Activated CD8-positive, alpha-beta memory T cell treated with anti-CD3 and anti-CD28 coated beads, Interleukin-2, amount 10 ng/mL, durations not matched to agents 7 days and 5 days (primary cell): Measurements from ENCODE around the gene ING4. TPM values are rescaled to one million over a fixed set of nuclear protein-coding genes. Genes with fewer than 3 reads are reported as not detected.

Experiments used
- ATAC-seq: fragments of 150-1000 bp; cut with Tn5 transposase; one replicate; pipeline ENCODE4 v1.10.0; 2021; ENCODE audit warnings: moderate library complexity
- CTCF ChIA-PET: fragments of 350-600 bp; sonication (Branson Sonifier 250); formaldehyde crosslinking; loops from one replicate; lab custom pipeline; 2021; ENCODE audit warnings: antibody characterized with exemption; lab: Charles Lee
- DNase-seq: peaks from one replicate; pipeline ENCODE4 v3.0.0-alpha.2; 2020
- H3K27ac Mint-ChIP-seq: one replicate; pipeline ENCODE4 v1.8.0; 2021; ENCODE audit warnings: mild to moderate bottlenecking, mixed read lengths
- H3K27me3 Mint-ChIP-seq: one replicate; pipeline ENCODE4 v1.8.0; 2021; ENCODE audit warnings: mixed read lengths
- H3K36me3 Mint-ChIP-seq: one replicate; pipeline ENCODE4 v1.8.0; 2021; ENCODE audit warnings: mild to moderate bottlenecking, mixed read lengths
- H3K4me1 Mint-ChIP-seq: one replicate; pipeline ENCODE4 v1.8.0; 2021; ENCODE audit warnings: mixed read lengths
- H3K4me3 Mint-ChIP-seq: one replicate; pipeline ENCODE4 v1.8.0; 2021; ENCODE audit warnings: mild to moderate bottlenecking, moderate library complexity, mixed read lengths
- H3K9me3 Mint-ChIP-seq: one replicate; pipeline ENCODE4 v1.8.0; 2022; ENCODE audit warnings: low read depth, mixed read lengths
- total RNA-seq, 2 experiments: library from RNA; stranded (reverse); gene quantifications; one replicate each; pipeline ENCODE4 v1.2.3, GENCODE V29; 2021

ING4 gene
- total RNA-seq, 2 experiments from 2014 or later = 26.0 to 26.3 TPM

DNA sequence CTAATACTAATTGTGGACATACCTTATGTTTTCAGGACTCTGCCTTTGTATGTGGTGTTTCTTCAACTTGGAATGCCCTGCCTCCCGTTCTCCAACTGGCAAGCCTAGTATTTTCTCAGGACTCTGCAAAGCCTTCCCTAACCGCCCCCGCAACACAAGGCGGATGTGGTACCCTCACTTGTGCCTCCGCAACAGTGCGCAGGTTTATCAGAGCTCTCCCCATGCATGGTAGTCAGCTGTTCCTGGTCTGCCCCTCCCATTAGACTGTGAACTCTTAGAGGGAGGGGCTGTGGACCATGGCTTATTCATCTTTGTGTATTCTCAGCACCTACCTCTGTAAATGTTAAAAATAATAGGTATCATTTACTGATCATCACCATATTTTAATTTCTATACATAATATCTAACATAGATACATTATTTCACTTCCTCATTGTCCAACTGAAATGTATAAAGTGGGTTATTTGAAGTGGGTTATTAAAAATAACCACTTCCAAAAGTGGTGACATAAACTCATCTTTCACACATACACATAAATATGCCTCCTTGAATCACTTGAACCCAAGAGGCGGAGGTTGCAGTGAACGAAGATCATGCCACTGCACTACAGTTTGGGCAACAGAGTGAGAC lies 36.1 kb downstream of the ING4 start:
- CTCF ChIA-PET = interaction anchor here (1.0 to 1.3 kb wide), 2 partner anchors 13 to 21 kb away, joined by 4 to 5 read pairs; no protein-coding TSS in a partner anchor
- H3K4me3 Mint-ChIP-seq = peak overlapping the region; percentile 75
- no peaks in the 10 kb centered on the region for H3K27me3 Mint-ChIP-seq
- H3K4me1 Mint-ChIP-seq = peaks cover 40% of the 10 kb centered on the region
- no peak for ATAC-seq
- no peaks in the 10 kb centered on the region for H3K9me3 Mint-ChIP-seq
- H3K36me3 Mint-ChIP-seq = peaks cover 10% of the 10 kb centered on the region
- peak overlapping the region; percentile 72 for H3K27ac Mint-ChIP-seq
- DNase-seq = peak; percentile 59

DNA sequence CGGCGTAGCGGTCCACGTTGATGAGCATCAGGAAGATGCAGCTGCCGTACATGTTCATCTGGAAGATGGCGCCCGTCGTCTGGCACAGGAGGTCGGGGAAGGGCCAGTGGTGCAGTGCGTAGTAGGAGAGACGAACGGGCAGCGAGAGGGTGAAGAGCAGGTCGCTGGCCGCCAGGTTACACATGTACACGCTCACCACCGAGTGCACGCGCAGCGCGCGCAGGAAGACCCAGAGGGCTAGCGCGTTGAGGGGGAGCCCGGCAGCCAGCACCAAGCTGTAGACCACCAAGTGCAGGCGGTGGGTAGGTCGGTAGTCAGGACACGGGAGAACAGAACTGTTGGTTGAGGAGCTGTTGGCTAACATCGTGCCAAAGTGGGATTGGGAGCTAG lies 42.0 kb downstream of the ING4 start:
- Mint-ChIP-seq H3K4me3 (peak overlapping the region; percentile 63), H3K4me1 (peaks cover 14% of the 10 kb centered on the region), H3K36me3 (peaks cover 18% of the 10 kb centered on the region), H3K9me3 (no peaks in the 10 kb centered on the region), H3K27me3 (no peaks in the 10 kb centered on the region), H3K27ac (peak overlapping the region; percentile 75)
- CTCF ChIA-PET = interaction anchor here (0.7 to 5.2 kb wide), 15 partner anchors 8 to 204 kb away, joined by 3 to 36 read pairs (median 5); partner anchors contain the start of genes ACRBP, LPAR5 and MLF2
- no peak for DNase-seq
- no peak for ATAC-seq

DNA sequence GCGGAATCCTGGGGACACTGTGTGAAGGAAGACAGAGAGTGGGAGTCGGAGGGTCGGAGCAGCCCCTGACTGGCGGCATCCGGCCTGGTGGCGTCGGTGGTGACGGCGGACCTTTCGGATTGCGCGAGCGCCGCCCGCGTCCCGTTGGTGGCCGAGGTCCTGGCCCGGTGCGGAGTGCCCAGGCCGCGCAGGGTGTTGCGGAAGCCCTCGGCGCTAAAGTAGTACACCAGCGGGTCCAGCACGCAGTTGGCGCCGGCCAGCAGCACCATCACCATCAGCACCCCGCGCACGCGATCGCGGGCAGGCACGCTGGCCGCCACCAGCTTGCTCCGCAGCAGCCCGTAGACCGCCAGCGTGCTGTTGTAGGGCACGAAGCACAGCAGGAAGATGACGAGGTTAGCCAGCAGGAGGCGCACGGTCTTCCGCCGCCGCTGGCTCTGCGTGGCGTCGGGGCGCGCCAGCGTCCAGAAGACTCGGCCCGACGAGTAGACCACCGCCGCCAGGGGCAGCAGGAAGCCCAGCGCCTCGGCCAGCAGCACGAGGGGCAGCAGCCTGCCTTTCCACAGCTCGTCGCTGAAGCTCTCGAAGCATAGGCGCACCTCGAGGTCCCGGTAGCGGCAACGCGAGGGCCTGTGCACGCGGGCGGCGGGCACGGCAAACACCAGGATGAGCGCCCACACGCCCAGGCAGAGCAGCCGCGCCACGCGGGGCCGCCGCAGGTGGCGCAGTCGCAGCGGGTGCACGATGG lies 42.6 kb downstream of the ING4 start:
- ATAC-seq (peak; percentile 75), DNase-seq (peak; percentile 55)
- Mint-ChIP-seq H3K4me1 (peaks cover 14% of the 10 kb centered on the region), H3K36me3 (peaks cover 18% of the 10 kb centered on the region), H3K27ac (no peak overlapping the region), H3K9me3 (no peaks in the 10 kb centered on the region), H3K4me3 (peak overlapping the region; percentile 63), H3K27me3 (no peaks in the 10 kb centered on the region)
- CTCF ChIA-PET = interaction anchor here (0.8 to 5.2 kb wide), 13 partner anchors 9 to 205 kb away, joined by 3 to 36 read pairs (median 5); partner anchors contain the start of genes ACRBP and MLF2

DNA sequence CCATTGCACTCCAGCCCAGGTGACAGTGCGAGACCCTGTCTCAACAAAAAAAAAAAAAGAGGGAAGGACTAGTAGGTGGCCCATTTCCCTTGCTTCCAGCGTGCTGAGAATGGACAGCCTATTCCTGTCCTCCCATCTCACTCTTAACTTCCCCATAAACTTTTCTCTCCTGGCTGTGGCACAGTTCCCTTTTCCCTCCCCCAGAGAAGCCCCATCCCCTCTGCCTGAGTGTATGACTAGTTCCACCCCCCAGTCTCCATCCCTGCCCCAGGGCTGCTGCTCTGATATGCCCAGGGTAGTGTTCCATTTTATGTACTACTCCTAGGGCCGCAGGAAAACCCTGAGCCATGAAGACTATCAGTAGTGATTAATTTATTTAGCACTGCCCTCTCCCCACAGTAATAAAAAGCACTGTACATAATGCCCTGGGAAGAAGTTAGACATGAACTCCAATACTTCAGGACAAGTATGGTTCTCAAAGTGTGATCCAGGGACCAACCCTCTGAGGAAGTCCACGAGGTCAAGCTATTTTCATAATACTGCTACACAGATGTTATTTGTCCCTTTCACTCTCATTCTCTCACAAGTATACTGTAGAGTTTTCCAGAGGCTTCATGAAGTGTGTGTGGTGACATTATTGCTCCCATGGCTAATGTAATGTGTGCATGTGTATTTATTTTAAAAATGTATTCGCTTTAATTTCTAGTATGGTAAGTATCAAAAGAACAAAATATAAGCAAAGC lies 44.3 kb downstream of the ING4 start:
- no peak for DNase-seq
- Mint-ChIP-seq H3K4me3 (no peak overlapping the region), H3K27ac (no peak overlapping the region), H3K27me3 (no peaks in the 10 kb centered on the region), H3K36me3 (peaks cover 14% of the 10 kb centered on the region), H3K4me1 (peaks cover 19% of the 10 kb centered on the region), H3K9me3 (no peaks in the 10 kb centered on the region)
- CTCF ChIA-PET = interaction anchor here (0.9 to 5.2 kb wide), 13 partner anchors 10 to 206 kb away, joined by 3 to 36 read pairs (median 4); partner anchors contain the start of genes LPAR5 and ZNF384
- no peak for ATAC-seq

DNA sequence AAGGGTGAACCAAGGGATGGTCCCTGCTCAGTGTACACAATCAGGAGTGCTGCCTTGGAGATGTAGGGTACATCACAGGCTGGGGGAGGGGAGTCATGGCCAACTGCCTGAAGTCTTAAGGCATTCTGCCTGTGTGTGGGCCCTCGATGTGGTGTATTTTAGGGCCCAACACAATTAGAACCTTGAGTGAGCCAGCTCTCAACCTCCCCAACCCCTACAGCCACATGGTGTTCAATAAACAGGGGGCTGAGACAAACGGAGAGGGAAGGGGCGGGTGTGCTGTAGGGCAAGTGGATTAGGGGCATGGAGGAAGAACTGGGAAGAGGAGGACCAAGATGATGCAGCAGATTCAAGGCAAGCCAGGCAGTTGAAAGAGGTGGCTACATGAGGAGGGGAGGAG lies 47.1 kb downstream of the ING4 start:
- Mint-ChIP-seq H3K27ac (peak overlapping the region; percentile 33), H3K4me1 (peaks cover 42% of the 10 kb centered on the region), H3K27me3 (no peaks in the 10 kb centered on the region), H3K9me3 (no peaks in the 10 kb centered on the region), H3K4me3 (no peak overlapping the region), H3K36me3 (peaks cover 8% of the 10 kb centered on the region)
- CTCF ChIA-PET = interaction anchor here (1.0 to 1.9 kb wide), 7 partner anchors 12 to 74 kb away, joined by 3 to 5 read pairs (median 4); partner anchors contain the start of genes LPAR5 and ZNF384
- DNase-seq (no peak), ATAC-seq (no peak)

DNA sequence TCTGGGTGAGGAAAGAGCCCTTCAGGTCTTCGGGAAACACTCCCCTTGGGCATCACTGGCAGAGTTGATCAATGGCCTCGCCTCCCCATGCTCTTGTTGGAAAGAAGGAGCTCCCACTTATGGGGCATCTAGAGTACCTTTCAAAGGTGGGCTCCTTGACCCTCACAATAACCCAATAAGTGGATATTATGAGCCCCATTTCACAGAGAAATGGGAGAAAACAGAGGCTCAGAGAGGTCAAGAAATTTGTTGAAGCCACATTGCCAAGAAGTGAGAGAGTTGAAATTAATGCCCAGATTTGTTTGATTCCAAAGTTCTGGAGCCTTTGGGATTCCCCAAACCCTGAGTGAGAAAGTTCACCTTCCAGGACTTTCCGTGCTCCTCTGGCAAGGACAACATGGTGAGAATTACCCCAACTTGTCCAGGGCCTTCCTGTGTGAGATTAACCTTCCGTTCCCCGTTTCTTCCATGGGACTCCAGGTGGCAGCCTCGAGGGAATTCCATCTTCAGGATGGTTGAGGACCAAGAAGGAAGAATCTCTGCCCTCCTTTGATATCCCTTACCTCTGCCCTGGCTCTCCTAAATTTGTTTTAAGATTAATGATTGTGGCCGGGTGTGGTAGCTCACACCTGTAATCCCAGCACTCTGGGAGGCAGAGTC lies 48.3 kb downstream of the ING4 start:
- CTCF ChIA-PET = interaction anchor here (0.7 to 2.9 kb wide), 12 partner anchors 11 to 139 kb away, joined by 3 to 12 read pairs (median 4); partner anchors contain the start of genes MLF2 and ZNF384
- H3K27me3 Mint-ChIP-seq = no peaks in the 10 kb centered on the region
- no peak overlapping the region for H3K4me3 Mint-ChIP-seq
- H3K36me3 Mint-ChIP-seq = peaks cover 4% of the 10 kb centered on the region
- no peak for DNase-seq
- H3K9me3 Mint-ChIP-seq = no peaks in the 10 kb centered on the region
- no peak for ATAC-seq
- H3K27ac Mint-ChIP-seq = peak overlapping the region; percentile 70
- peaks cover 42% of the 10 kb centered on the region for H3K4me1 Mint-ChIP-seq

DNA sequence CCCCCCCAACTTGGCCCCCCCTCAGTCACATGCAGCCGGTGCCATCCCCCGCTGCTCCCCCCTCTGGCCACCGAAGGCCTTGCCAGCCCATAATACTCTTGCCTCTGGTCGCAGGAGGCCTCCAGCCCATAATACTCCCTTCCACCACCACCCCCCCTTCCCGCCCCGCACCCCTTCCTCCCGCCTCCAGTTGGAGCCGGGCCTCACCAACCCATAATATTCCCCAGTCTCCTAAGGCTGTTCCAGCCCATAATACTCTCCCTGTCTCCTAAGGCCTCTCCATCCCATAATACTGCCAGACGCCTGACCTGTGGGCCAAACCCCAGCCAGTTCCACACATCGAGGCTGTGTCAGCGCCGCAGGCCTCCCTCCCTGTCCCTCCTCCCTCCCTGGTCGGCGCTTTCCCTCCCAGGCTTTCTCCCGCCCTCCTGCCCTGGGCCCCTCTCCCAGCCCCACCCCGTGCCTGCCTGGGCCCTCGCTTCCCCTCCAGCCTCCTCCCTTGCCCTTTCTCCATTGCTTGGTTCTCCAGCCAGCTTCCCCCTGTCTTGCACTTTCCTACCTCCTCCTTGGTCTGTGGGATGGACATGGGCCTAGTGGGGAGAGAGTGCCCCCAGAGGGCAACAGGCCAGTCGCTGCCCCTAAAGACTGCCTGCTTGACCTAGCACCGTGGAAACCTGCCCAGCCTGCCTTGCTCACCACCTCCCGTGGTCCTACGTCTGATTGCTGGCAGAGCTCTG lies 49.0 kb downstream of the ING4 start:
- CTCF ChIA-PET = interaction anchor here (0.6 to 2.9 kb wide), 13 partner anchors 9 to 222 kb away, joined by 3 to 12 read pairs (median 4); partner anchors contain the start of genes MLF2 and ZNF384
- Mint-ChIP-seq H3K27ac (peak overlapping the region; percentile 70), H3K4me1 (peaks cover 42% of the 10 kb centered on the region), H3K36me3 (no peaks in the 10 kb centered on the region), H3K4me3 (no peak overlapping the region), H3K27me3 (no peaks in the 10 kb centered on the region), H3K9me3 (no peaks in the 10 kb centered on the region)
- peak; percentile 86 for DNase-seq
- ATAC-seq = peak; percentile 46

DNA sequence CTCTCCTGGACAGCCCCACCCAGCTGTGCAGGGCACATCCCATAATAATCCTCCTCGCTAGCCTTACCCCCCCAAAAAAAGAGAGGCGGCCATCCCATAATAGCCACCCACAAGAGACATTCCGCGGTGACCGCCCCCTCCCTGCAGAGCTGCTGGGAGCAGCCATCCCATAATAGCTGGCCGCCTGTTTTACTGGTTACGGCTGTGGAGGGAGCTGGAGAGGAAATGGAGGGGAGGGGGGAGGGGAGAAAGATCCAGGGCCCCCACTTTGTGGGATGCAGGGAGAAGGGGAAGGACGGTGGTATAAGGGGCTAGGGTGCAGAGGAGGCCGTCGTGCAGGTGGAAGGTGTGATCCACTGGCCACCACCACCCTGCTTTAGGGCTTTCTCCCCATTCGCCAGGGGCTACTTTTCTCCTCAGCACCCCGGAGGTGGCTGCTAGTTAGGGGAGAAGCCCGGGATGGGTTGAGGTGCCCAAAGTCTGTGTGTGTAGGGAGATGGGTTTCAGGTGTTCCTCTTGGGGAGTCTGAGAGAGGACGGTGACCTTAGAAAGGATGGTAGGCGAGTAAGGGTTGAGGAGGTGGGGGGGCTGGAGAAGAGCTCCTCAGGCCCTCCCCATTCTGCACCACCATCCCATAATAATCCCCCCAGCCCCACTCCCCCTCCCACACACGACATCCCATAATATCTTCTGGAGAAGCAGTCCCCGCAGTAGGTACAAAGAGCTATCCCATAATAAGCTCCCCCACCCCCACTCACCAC lies 49.7 kb downstream of the ING4 start:
- H3K4me3 Mint-ChIP-seq = no peak overlapping the region
- peak overlapping the region; percentile 85 for H3K27ac Mint-ChIP-seq
- peak; percentile 24 for ATAC-seq

DNA sequence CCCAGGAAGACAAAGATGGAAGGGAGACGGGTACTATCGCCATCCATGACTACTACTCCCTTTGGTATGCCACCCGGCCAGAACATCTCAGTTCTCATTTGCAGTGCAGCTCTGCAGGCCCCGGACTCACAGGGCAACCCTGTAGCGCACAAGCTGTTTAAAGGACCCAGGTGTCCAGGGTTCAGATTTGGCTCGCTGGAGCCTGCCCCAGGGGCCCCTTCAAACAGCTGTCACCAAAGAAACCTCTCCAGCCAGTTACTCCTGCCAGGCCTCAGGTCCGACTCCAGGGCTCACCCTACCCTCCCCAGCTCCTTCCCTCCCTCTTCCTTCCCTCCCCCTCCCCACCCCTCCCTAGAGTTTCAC lies 50.3 kb downstream of the ING4 start:
- ATAC-seq = peak; percentile 1
- no peaks in the 10 kb centered on the region for H3K27me3 Mint-ChIP-seq
- peak overlapping the region; percentile 85 for H3K27ac Mint-ChIP-seq
- H3K9me3 Mint-ChIP-seq = no peaks in the 10 kb centered on the region
- peak overlapping the region; percentile 4 for H3K4me3 Mint-ChIP-seq
- H3K36me3 Mint-ChIP-seq = no peaks in the 10 kb centered on the region
- no peak for DNase-seq
- CTCF ChIA-PET = interaction anchor here (0.6 to 2.9 kb wide), 9 partner anchors 9 to 1357 kb away, joined by 3 to 12 read pairs (median 5); partner anchors contain the start of genes MLF2, PTMS and ZNF384
- peaks cover 39% of the 10 kb centered on the region for H3K4me1 Mint-ChIP-seq

More for the DNA sequence above, 49.7 kb downstream of the ING4 start:
- Mint-ChIP-seq H3K4me1 (peaks cover 42% of the 10 kb centered on the region), H3K27me3 (no peaks in the 10 kb centered on the region), H3K36me3 (no peaks in the 10 kb centered on the region), H3K9me3 (no peaks in the 10 kb centered on the region)
- peak; percentile 90 for DNase-seq
- CTCF ChIA-PET = interaction anchor here (0.6 to 2.9 kb wide), 13 partner anchors 8 to 1357 kb away, joined by 3 to 12 read pairs (median 4); partner anchors contain the start of genes MLF2 and PTMS

DNA sequence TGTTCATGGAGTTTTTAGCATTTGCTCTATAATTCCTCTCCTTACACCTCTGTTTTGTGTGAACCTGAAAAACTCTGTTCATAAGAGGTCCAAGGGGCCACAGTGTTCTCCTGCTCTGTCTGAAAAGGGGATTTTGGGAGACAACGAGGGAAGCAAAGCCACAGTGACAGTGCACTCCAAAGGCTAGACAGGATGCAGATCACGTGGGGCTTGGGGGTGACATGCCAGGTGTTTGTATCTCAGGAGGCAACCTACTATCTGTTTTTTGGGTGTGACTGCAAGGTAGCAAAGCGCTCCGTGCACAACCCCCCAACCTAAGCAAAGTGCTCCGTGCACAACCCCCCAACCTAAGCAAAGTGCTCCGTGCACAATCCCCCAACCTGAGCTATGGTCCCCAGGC lies 50.7 kb downstream of the ING4 start:
- Mint-ChIP-seq H3K27ac (peak overlapping the region; percentile 85), H3K36me3 (no peaks in the 10 kb centered on the region), H3K4me3 (peak overlapping the region; percentile 4), H3K27me3 (no peaks in the 10 kb centered on the region), H3K9me3 (no peaks in the 10 kb centered on the region), H3K4me1 (peaks cover 39% of the 10 kb centered on the region)
- peak; percentile 62 for DNase-seq
- CTCF ChIA-PET = interaction anchor here (0.6 to 2.4 kb wide), 6 partner anchors 9 to 213 kb away, joined by 3 to 9 read pairs (median 5); partner anchors contain the start of genes MLF2, PTMS and ZNF384
- no peak for ATAC-seq

DNA sequence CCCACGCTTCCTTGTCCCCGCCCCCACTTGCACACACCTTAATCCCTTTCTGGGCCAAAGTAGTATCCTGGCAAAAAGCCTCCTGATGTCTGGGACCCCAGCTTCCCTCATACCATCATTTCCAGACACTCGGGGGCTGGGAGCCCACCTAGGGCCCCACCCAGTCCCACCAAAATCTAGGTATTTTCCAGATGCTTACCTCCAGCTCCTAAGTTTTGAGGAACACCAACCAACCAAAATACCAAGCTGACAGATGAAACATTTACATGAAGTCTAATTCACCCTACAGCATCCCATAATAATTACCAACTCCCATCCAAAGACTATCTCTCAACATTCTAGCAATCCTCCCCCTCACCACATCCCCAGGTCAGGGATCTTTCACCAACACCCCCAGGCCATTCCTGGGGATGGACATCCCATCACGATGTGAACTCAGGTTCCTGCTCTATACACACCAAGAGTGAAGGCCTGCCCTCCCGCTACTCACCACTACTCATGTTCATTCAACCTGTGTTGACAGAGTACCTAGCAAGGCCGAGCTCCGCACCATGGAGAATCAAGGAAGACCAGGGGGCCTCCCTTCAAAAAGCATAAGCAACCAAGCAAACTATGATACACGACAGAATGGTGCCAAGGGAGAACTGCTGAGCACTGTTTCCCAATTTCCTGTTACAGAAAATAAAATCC lies 54.2 kb downstream of the ING4 start:
- DNase-seq = peak; percentile 62
- CTCF ChIA-PET = interaction anchor here (0.7 to 1.6 kb wide), 14 partner anchors 9 to 270 kb away, joined by 3 to 9 read pairs (median 4); partner anchors contain the start of genes GAPDH, NOP2 and ZNF384
- no peak for ATAC-seq
- H3K27me3 Mint-ChIP-seq = no peaks in the 10 kb centered on the region
- no peak overlapping the region for H3K27ac Mint-ChIP-seq
- H3K4me3 Mint-ChIP-seq = no peak overlapping the region
- peaks cover 21% of the 10 kb centered on the region for H3K36me3 Mint-ChIP-seq
- H3K9me3 Mint-ChIP-seq = no peaks in the 10 kb centered on the region
- peaks cover 51% of the 10 kb centered on the region for H3K4me1 Mint-ChIP-seq
